WTC11 (cell line): ENCODE data around the gene RPS6KA5. TPM values are rescaled to one million over a fixed set of nuclear protein-coding genes. Genes with fewer than 3 reads are reported as not detected.
"Not testable (repeated sequence)": the region's sequence is repeated elsewhere in the genome, so short reads cannot be mapped to it uniquely, and the experiment has no call there.

Source experiments
- ATAC-seq: fragments of 200-7000 bp; cut with Tn5 transposase; 2 replicates; pipeline ENCODE4 v1.10.0; 2021; ENCODE audit warnings: mild to moderate bottlenecking, moderate library complexity
- CTCF ChIA-PET: fragments of 300-600 bp; sonication (Branson Sonifier 250); formaldehyde crosslinking; loops from one replicate; lab custom pipeline; 2021; ENCODE audit warnings: antibody characterized with exemption; lab: Charles Lee
- POLR2A ChIA-PET: fragments of 350-600 bp; sonication (Branson Sonifier 250); formaldehyde crosslinking; loops from one replicate; lab custom pipeline; 2021; ENCODE audit warnings: antibody characterized with exemption; lab: Charles Lee
- DNase-seq: peaks from one replicate; pipeline ENCODE4 v3.0.0; 2021; ENCODE audit warnings: low spot score
- H3K27ac Mint-ChIP-seq: 2 replicates; pipeline ENCODE4 v1.8.0; 2021; ENCODE audit warnings: mixed read lengths
- H3K27me3 Mint-ChIP-seq: 2 replicates; pipeline ENCODE4 v1.8.0; 2021; ENCODE audit warnings: low read depth, mild to moderate bottlenecking, moderate library complexity, mixed read lengths
- H3K36me3 Mint-ChIP-seq: 2 replicates; pipeline ENCODE4 v1.8.0; 2021; ENCODE audit warnings: mixed read lengths
- H3K4me1 Mint-ChIP-seq: 2 replicates; pipeline ENCODE4 v1.8.0; 2022; ENCODE audit warnings: mixed read lengths
- H3K4me3 Mint-ChIP-seq: 2 replicates; pipeline ENCODE4 v1.8.0; 2021; ENCODE audit warnings: mild to moderate bottlenecking, moderate library complexity, mixed read lengths
- H3K9me3 Mint-ChIP-seq: 2 replicates; pipeline ENCODE4 v1.8.0; 2021; ENCODE audit warnings: mixed read lengths
- ATF3 ChIP-seq: sonication (generic); formaldehyde crosslinking; conservative IDR thresholded peaks from 2 replicates; pipeline ENCODE4 v1.8.1; 2022; ENCODE audit warnings: mild to moderate bottlenecking, missing genetic modification reagents
- CBFB ChIP-seq: sonication (generic); formaldehyde crosslinking; IDR thresholded peaks from 2 replicates; pipeline ENCODE4 v1.8.1; 2022; ENCODE audit warnings: mild to moderate bottlenecking, low read depth, missing genetic modification reagents
- CDX4 ChIP-seq: fragments of 250-450 bp; sonication (Bioruptor Pico); IDR thresholded peaks from 2 replicates; pipeline ENCODE4 v1.9.0; 2021; ENCODE audit warnings: moderate library complexity, mild to moderate bottlenecking, inconsistent platforms, borderline replicate concordance
- CREB1 ChIP-seq: sonication (generic); formaldehyde crosslinking; IDR thresholded peaks from 2 replicates; pipeline ENCODE4 v1.8.0; 2023; ENCODE audit warnings: mild to moderate bottlenecking, missing genetic modification reagents
- CREM ChIP-seq: sonication (generic); formaldehyde crosslinking; IDR thresholded peaks from 2 replicates; pipeline ENCODE4 v1.8.1; 2022; ENCODE audit warnings: mild to moderate bottlenecking, missing genetic modification reagents, moderate library complexity
- EMX1 ChIP-seq: fragments of 250-450 bp; sonication (Bioruptor Pico); IDR thresholded peaks from 2 replicates; pipeline ENCODE4 v1.8.0; 2021; ENCODE audit warnings: mild to moderate bottlenecking
- FOXJ3 ChIP-seq: sonication (generic); formaldehyde crosslinking; IDR thresholded peaks from 2 replicates; pipeline ENCODE4 v1.9.0; 2021; ENCODE audit warnings: missing genetic modification reagents, mild to moderate bottlenecking, borderline replicate concordance
- GRHL2 ChIP-seq: fragments of 250-450 bp; sonication (Bioruptor Pico); IDR thresholded peaks from 2 replicates; pipeline ENCODE4 v1.8.0; 2022; ENCODE audit warnings: mild to moderate bottlenecking, moderate library complexity; ENCODE audit not compliant: insufficient replicate concordance, severe bottlenecking
- GTF2I ChIP-seq: fragments of 250-450 bp; sonication (Bioruptor Pico); conservative IDR thresholded peaks from 2 replicates; pipeline ENCODE4 v1.4.0; 2021; ENCODE audit warnings: mild to moderate bottlenecking
- NFATC4 ChIP-seq: fragments of 250-450 bp; sonication (Bioruptor Pico); IDR thresholded peaks from 2 replicates; pipeline ENCODE4 v1.9.0; 2021; ENCODE audit warnings: mild to moderate bottlenecking
- NR3C1 ChIP-seq: sonication (generic); formaldehyde crosslinking; conservative IDR thresholded peaks from 2 replicates; pipeline ENCODE4 v1.8.1; 2023; ENCODE audit warnings: low read depth, mild to moderate bottlenecking, missing genetic modification reagents
- PRDM15 ChIP-seq: sonication (generic); formaldehyde crosslinking; IDR thresholded peaks from 2 replicates; pipeline ENCODE4 v1.8.0; 2022; ENCODE audit warnings: missing genetic modification reagents
- RELA ChIP-seq: sonication (generic); formaldehyde crosslinking; IDR thresholded peaks from 2 replicates; pipeline ENCODE4 v1.8.1; 2022; ENCODE audit warnings: missing genetic modification reagents, mild to moderate bottlenecking, borderline replicate concordance
- RORB ChIP-seq: fragments of 250-450 bp; sonication (Bioruptor Pico); IDR thresholded peaks from 2 replicates; pipeline ENCODE4 v1.9.0; 2021; ENCODE audit warnings: mild to moderate bottlenecking
- SMAD3 ChIP-seq: sonication (generic); formaldehyde crosslinking; IDR thresholded peaks from 2 replicates; pipeline ENCODE4 v1.8.0; 2022; ENCODE audit warnings: missing genetic modification reagents, mild to moderate bottlenecking, borderline replicate concordance
- SP1 ChIP-seq: sonication (generic); formaldehyde crosslinking; conservative IDR thresholded peaks from 2 replicates; pipeline ENCODE4 v1.8.1; 2022; ENCODE audit warnings: missing genetic modification reagents
- TEAD1 ChIP-seq: sonication (generic); formaldehyde crosslinking; IDR thresholded peaks from 2 replicates; pipeline ENCODE4 v1.8.0; 2022; ENCODE audit warnings: mild to moderate bottlenecking, missing genetic modification reagents
- TEAD4 ChIP-seq: sonication (generic); formaldehyde crosslinking; IDR thresholded peaks from 2 replicates; pipeline ENCODE4 v1.8.0; 2022; ENCODE audit warnings: mild to moderate bottlenecking, missing genetic modification reagents
- USF1 ChIP-seq: sonication (generic); formaldehyde crosslinking; IDR thresholded peaks from 2 replicates; pipeline ENCODE4 v1.8.0; 2022; ENCODE audit warnings: mild to moderate bottlenecking, missing genetic modification reagents
- ZBTB21 ChIP-seq: sonication (generic); formaldehyde crosslinking; IDR thresholded peaks from 2 replicates; pipeline ENCODE4 v1.8.1; 2023; ENCODE audit warnings: mild to moderate bottlenecking, missing genetic modification reagents, borderline replicate concordance
- ZNF138 ChIP-seq: sonication (generic); formaldehyde crosslinking; conservative IDR thresholded peaks from 2 replicates; pipeline ENCODE4 v1.8.1; 2022; ENCODE audit warnings: mild to moderate bottlenecking, moderate library complexity, missing genetic modification reagents
- ZNF396 ChIP-seq: fragments of 250-450 bp; sonication (Bioruptor Pico); IDR thresholded peaks from 2 replicates; pipeline ENCODE4 v1.8.0; 2021; ENCODE audit warnings: mild to moderate bottlenecking, moderate library complexity, borderline replicate concordance
- total RNA-seq: library from RNA; stranded (reverse); gene quantifications from 3 replicates; pipeline ENCODE4 v1.2.3, GENCODE V29; 2021
- TF ChIP-seq, protein P1 (sequence below): sonication (generic); formaldehyde crosslinking; IDR thresholded peaks from 2 replicates; pipeline ENCODE4 v1.8.1; 2022; ENCODE audit warnings: mild to moderate bottlenecking, missing genetic modification reagents, moderate library complexity, borderline replicate concordance
- TF ChIP-seq, protein P2 (sequence below): sonication (generic); formaldehyde crosslinking; IDR thresholded peaks from 2 replicates; pipeline ENCODE4 v1.8.0; 2022; ENCODE audit warnings: mild to moderate bottlenecking, missing genetic modification reagents

The RPS6KA5 gene
- total RNA-seq, 1 experiment from 2014 or later = 5.2 TPM

DNA sequence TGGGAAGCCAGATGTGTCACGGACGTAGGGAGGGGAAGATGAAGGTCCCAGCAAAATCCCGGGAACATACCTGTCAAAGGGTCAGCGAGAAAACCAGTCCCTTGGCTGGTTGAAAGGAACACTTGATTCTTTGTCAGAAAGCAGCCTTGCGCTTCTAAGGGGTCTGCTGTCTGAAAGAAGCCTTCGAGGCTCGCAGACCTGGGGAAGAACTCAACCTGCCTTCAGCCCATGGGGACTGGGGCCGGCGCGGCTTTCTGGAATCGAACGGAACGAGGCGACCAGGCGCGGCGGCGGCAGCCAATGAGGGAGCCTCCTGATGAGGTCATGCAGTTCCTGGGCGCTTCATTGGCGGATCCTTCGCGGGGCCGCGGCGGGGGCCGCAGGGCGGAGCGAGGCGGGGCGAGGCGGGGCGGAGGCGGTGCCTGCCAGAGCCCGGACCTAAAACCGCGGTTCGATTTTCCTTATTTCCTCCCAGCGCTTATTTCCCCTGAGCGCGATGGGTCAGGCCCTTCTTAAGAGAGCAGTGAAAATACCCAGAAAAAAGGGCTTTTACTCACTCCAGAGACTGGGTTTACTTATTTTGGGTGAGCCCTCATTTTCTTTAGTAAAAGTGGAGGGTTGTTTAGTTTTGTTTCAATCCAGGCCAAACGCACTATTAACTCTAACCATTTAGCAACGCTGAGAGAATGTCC is 232.4 kb downstream of the RPS6KA5 start (continued):
- TF ChIP-seq PRDM15 (CRISPR knock-in tag) (no peak), CBFB (CRISPR knock-in tag) (no peak), NFATC4 (CRISPR knock-in tag) (no peak), SMAD3 (CRISPR knock-in tag) (no peak), SP1 (peak; percentile 71; the same call in 1 of the 2 replicates), TEAD1 (CRISPR knock-in tag) (peak; percentile 90; the same call in 1 of the 2 replicates), ATF3 (CRISPR knock-in tag) (no peak), GTF2I (no peak), GRHL2 (CRISPR knock-in tag) (no peak), CREM (peak; percentile 57; the same call in 1 of the 2 replicates), EMX1 (CRISPR knock-in tag) (no peak), NR3C1 (CRISPR knock-in tag) (no peak), ZNF138 (CRISPR knock-in tag) (no peak), CDX4 (CRISPR knock-in tag) (no peak), ZNF396 (no peak), RELA (CRISPR knock-in tag) (no peak), RORB (CRISPR knock-in tag) (no peak), FOXJ3 (CRISPR knock-in tag) (no peak), ZBTB21 (no peak; the same call in 1 of the 2 replicates), CREB1 (0 out of 2 replicates have a peak, but pooled peaks have one; percentile 28), TEAD4 (CRISPR knock-in tag) (no peak), USF1 (peak; percentile 34; the same call in 1 of the 2 replicates)
- TF ChIP-seq, protein P1, sequence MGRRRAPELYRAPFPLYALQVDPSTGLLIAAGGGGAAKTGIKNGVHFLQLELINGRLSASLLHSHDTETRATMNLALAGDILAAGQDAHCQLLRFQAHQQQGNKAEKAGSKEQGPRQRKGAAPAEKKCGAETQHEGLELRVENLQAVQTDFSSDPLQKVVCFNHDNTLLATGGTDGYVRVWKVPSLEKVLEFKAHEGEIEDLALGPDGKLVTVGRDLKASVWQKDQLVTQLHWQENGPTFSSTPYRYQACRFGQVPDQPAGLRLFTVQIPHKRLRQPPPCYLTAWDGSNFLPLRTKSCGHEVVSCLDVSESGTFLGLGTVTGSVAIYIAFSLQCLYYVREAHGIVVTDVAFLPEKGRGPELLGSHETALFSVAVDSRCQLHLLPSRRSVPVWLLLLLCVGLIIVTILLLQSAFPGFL = no peak
- TF ChIP-seq, protein P2, sequence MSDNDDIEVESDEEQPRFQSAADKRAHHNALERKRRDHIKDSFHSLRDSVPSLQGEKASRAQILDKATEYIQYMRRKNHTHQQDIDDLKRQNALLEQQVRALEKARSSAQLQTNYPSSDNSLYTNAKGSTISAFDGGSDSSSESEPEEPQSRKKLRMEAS = peak; percentile 96

- DNase-seq, POLR2A ChIA-PET, H3K4me1 Mint-ChIP-seq, CTCF ChIA-PET, H3K27ac Mint-ChIP-seq, H3K4me3 Mint-ChIP-seq, ATAC-seq: not testable (repeated sequence)
- H3K9me3 Mint-ChIP-seq = peaks cover 41% of the 10 kb centered on the region
- peaks cover 25% of the 10 kb centered on the region for H3K36me3 Mint-ChIP-seq
- H3K27me3 Mint-ChIP-seq = peaks cover 51% of the 10 kb centered on the region
Observed at GRCh38 chr14:90823542-90823941, 236.9 kb downstream of the RPS6KA5 start.
